Fibroblast of skin of scalp (primary cell): ENCODE measurements around the gene DDTL.
A peak's percentile ranks its signal among the peaks of the same experiment; 100 is the strongest.
"Not testable (repeated sequence)": the region's sequence is repeated elsewhere in the genome, so short reads cannot be mapped to it uniquely, and the experiment has no call there.

ENCODE experiments used
- DNase-seq: peaks from one replicate; pipeline ENCODE4 v3.0.0-alpha.2; 2013

The DDTL gene

GRCh38 chr22:23970816-23971486, 4.3 kb downstream of the DDTL start:
- no peak for DNase-seq

GRCh38 chr22:23971927-23972326, 5.2 kb downstream of the DDTL start:
- not testable (repeated sequence) for DNase-seq

GRCh38 chr22:23974345-23974744, 7.7 kb downstream of the DDTL start, which contains the start of gene DDT:
DDT (minus strand) TSS chr22:23974441; CDS start chr22:23974414, 27 bp downstream.
- not testable (repeated sequence) for DNase-seq

- DNase-seq: not testable (repeated sequence)
These were observed 8.2 kb downstream of the DDTL start for GRCh38 chr22:23974836-23975352.

GRCh38 chr22:23977304-23977703, 10.6 kb downstream of the DDTL start:
- not testable (repeated sequence) for DNase-seq

GRCh38 chr22:23979557-23980240, 13.0 kb downstream of the DDTL start, which contains the start of gene GSTT2:
GSTT2 (plus strand) TSS chr22:23980134.
- DNase-seq: not testable (repeated sequence)

- not testable (repeated sequence) for DNase-seq
These were observed 13.9 kb downstream of the DDTL start for GRCh38 chr22:23980567-23980966.

- DNase-seq: peak; percentile 33
These were observed 17.7 kb downstream of the DDTL start for GRCh38 chr22:23984430-23984829.

- DNase-seq: not testable (repeated sequence)
These were observed 19.4 kb downstream of the DDTL start for GRCh38 chr22:23986089-23986488.

GRCh38 chr22:23986538-23987178, 20.0 kb downstream of the DDTL start:
- DNase-seq: not testable (repeated sequence)

- DNase-seq: peak; percentile 13
These were observed 23.0 kb downstream of the DDTL start for GRCh38 chr22:23989583-23990244.

GRCh38 chr22:23993080-23993479, 26.4 kb downstream of the DDTL start:
- DNase-seq: not testable (repeated sequence)

GRCh38 chr22:23993581-23994177, 27.0 kb downstream of the DDTL start:
- not testable (repeated sequence) for DNase-seq

GRCh38 chr22:23997092-23997491, 30.4 kb downstream of the DDTL start:
- DNase-seq: no peak

GRCh38 chr22:23999779-24000178, 33.1 kb downstream of the DDTL start:
- DNase-seq: not testable (repeated sequence)

GRCh38 chr22:24001314-24001713, 34.6 kb downstream of the DDTL start:
- no peak for DNase-seq

- no peak for DNase-seq
These were observed 35.6 kb downstream of the DDTL start for GRCh38 chr22:24002272-24002671.

- no peak for DNase-seq
These were observed 36.2 kb downstream of the DDTL start for GRCh38 chr22:24002851-24003250.

- DNase-seq: no peak
These were observed 37.2 kb downstream of the DDTL start for GRCh38 chr22:24003887-24004286.

- no peak for DNase-seq
These were observed 38.5 kb downstream of the DDTL start, which contains the start of gene GSTT4 for GRCh38 chr22:24005201-24005600. GSTT4 (minus strand) TSS chr22:24005453; CDS start chr22:24005356, 97 bp downstream.

- no peak for DNase-seq
These were observed 39.7 kb downstream of the DDTL start for GRCh38 chr22:24006207-24006913.

- no peak for DNase-seq
These were observed 40.2 kb downstream of the DDTL start for GRCh38 chr22:24006914-24007214.
